ENCODE data around the gene RCVRN.

RCVRN gene

GRCh38 chr17:9905078-9905415 lies at the start of gene RCVRN:
Gene RCVRN, minus strand, starts transcription at chr17:9905271. Its CDS starts 91 bp downstream, at chr17:9905180.
- H3K27me3 ChIP-seq (replicated peaks) = no peaks in the 10 kb centered on the region
- H3K36me3 ChIP-seq (replicated peaks) = no peaks in the 10 kb centered on the region
- TF ChIP-seq CTCF (IDR thresholded peaks at IDR 0.05; ENCODE audit: low read depth, low read length, missing control alignments) = no peak
- no peak within 1 kb of the TSS for H3K27ac ChIP-seq
- no peak within 1 kb of the TSS for H3K4me3 ChIP-seq (ENCODE audit: low read depth, low read length)
- DNase-seq = no peak
- in situ Hi-C loops (cut with HindIII; ENCODE audit: low pct_ligation_motif_present, low sequenced_read_pairs) = no loop called here

GRCh38 chr17:9953492-9953891 lies 48.4 kb upstream of the RCVRN start:
- H3K27me3 ChIP-seq (replicated peaks) = no peaks in the 10 kb centered on the region
- no peak overlapping the region for H3K4me3 ChIP-seq (ENCODE audit: low read depth, low read length)
- DNase-seq = no peak
- TF ChIP-seq CTCF (IDR thresholded peaks at IDR 0.05; ENCODE audit: low read depth, low read length, missing control alignments) = no peak
- H3K27ac ChIP-seq = no peak overlapping the region
- H3K36me3 ChIP-seq (replicated peaks) = no peaks in the 10 kb centered on the region
- in situ Hi-C loops (cut with HindIII; ENCODE audit: low pct_ligation_motif_present, low sequenced_read_pairs) = no loop called here

- no peak for TF ChIP-seq CTCF (IDR thresholded peaks at IDR 0.05; ENCODE audit: low read depth, low read length, missing control alignments)
- Histone ChIP-seq H3K27ac (no peak overlapping the region), H3K4me3 (ENCODE audit: low read depth, low read length) (no peak overlapping the region), H3K36me3 (replicated peaks) (no peaks in the 10 kb centered on the region), H3K27me3 (replicated peaks) (no peaks in the 10 kb centered on the region)
- in situ Hi-C loops (cut with HindIII; ENCODE audit: low pct_ligation_motif_present, low sequenced_read_pairs) = no loop called here
- DNase-seq = no peak
These were observed 46.7 kb upstream of the RCVRN start for GRCh38 chr17:9951803-9952202.

GRCh38 chr17:9948928-9949327 lies 43.9 kb upstream of the RCVRN start:
- Histone ChIP-seq H3K27me3 (replicated peaks) (no peaks in the 10 kb centered on the region), H3K27ac (no peak overlapping the region), H3K4me3 (ENCODE audit: low read depth, low read length) (no peak overlapping the region), H3K36me3 (replicated peaks) (no peaks in the 10 kb centered on the region)
- no peak for DNase-seq
- in situ Hi-C loops (cut with HindIII; ENCODE audit: low pct_ligation_motif_present, low sequenced_read_pairs) = no loop called here
- TF ChIP-seq CTCF (IDR thresholded peaks at IDR 0.05; ENCODE audit: low read depth, low read length, missing control alignments) = no peak

- no peak for TF ChIP-seq CTCF (IDR thresholded peaks at IDR 0.05; ENCODE audit: low read depth, low read length, missing control alignments)
- Histone ChIP-seq H3K4me3 (ENCODE audit: low read depth, low read length) (no peak overlapping the region), H3K27ac (no peak overlapping the region), H3K27me3 (replicated peaks) (no peaks in the 10 kb centered on the region), H3K36me3 (replicated peaks) (no peaks in the 10 kb centered on the region)
- in situ Hi-C loops (cut with HindIII; ENCODE audit: low pct_ligation_motif_present, low sequenced_read_pairs) = no loop called here
- no peak for DNase-seq
These were observed 39.6 kb upstream of the RCVRN start for GRCh38 chr17:9944704-9945103.

GRCh38 chr17:9943343-9943742 lies 38.3 kb upstream of the RCVRN start:
- no peak overlapping the region for H3K4me3 ChIP-seq (ENCODE audit: low read depth, low read length)
- no peak for TF ChIP-seq CTCF (IDR thresholded peaks at IDR 0.05; ENCODE audit: low read depth, low read length, missing control alignments)
- no peaks in the 10 kb centered on the region for H3K36me3 ChIP-seq (replicated peaks)
- no peak overlapping the region for H3K27ac ChIP-seq
- in situ Hi-C loops (cut with HindIII; ENCODE audit: low pct_ligation_motif_present, low sequenced_read_pairs) = no loop called here
- DNase-seq = no peak
- no peaks in the 10 kb centered on the region for H3K27me3 ChIP-seq (replicated peaks)
